ENCODE measurements around the gene HIVEP1.

GRCh38 chr6:12208673-12209072 lies 196.6 kb downstream of the HIVEP1 start:
- no peak for TF ChIP-seq CTCF (IDR thresholded peaks at IDR 0.05)
- TF ChIP-seq REST (IDR thresholded peaks at IDR 0.05; ENCODE audit: insufficient read depth in 1 of 2, low read depth in 2 of 2, low read length in 1 of 2) = no peak

Measured in Panc1 (cell line).